Right atrium auricular region (tissue), 2 donors: ENCODE data around the gene PRKAR2B. TPM values are rescaled to one million over a fixed set of nuclear protein-coding genes. Genes with fewer than 3 reads are reported as not detected.

Experiments
- DNase-seq: peaks from one replicate; pipeline ENCODE4 v3.0.0-alpha.2; 2019; ENCODE audit warnings: low spot score
- H3K27ac ChIP-seq, 2 donors: fragments of 200-600 bp; sonication (generic); 1 replicate in 1 of 2; 2 replicates in 1 of 2; pipeline ENCODE4 v1.5.1; 2016 to 2019
- H3K27me3 ChIP-seq, 2 donors: fragments of 200-600 bp; sonication (generic); one replicate each; pipeline versions ENCODE4 v1.5.1 to v1.6.0; 2017 to 2019
- H3K36me3 ChIP-seq: fragments of 200-600 bp; sonication (generic); one replicate; pipeline ENCODE4 v1.5.1; 2016
- H3K4me1 ChIP-seq, 2 donors: fragments of 200-600 bp; sonication (generic); one replicate each; pipeline versions ENCODE4 v1.5.1 to v1.6.0; 2017 to 2019
- H3K4me3 ChIP-seq, 2 donors: fragments of 200-600 bp; sonication (generic); 1 replicate in 1 of 2; 2 replicates in 1 of 2; pipeline ENCODE4 v1.5.1; 2017 to 2019; ENCODE audit warnings: mild to moderate bottlenecking in 1 of 2, moderate library complexity in 1 of 2
- H3K9me3 ChIP-seq, 2 donors: fragments of 200-600 bp; sonication (generic); one replicate each; pipeline ENCODE4 v1.5.1; 2019
- total RNA-seq, 2 donors: library from RNA; depleted of rRNA; stranded (reverse); fragments of >200 nt; gene quantifications; one replicate each; pipeline ENCODE4 v1.1.0, GENCODE V29; 2016
- TF ChIP-seq, protein P1 (sequence below), 2 donors: fragments of 200-600 bp; sonication (generic); IDR thresholded peaks; one replicate each; pipeline ENCODE4 v1.5.1; 2019; ENCODE audit warnings: antibody characterized with exemption in 2 of 2

PRKAR2B gene
- total RNA-seq, 2 donors from 2014 or later: 30.1 to 30.4 TPM

DNA sequence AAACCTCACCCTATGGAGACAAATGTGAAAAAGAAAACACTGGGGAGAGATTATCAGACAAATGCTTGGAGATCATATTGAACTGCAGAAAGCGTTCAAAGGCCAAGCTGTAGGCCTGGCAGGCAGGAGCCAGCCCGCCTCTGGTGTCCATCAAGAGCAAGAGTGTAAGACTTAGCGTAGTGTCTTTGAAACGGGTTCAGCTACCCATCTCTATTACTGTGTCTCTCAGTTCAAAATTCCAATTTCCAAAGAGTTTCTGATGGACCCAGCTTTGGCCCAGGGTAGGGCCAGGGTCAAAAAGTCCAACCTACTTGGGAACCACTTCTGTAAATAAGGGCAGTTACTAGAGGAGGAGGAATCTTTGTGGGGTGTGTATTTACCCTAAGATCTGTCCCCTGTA is 78.9 kb downstream of the PRKAR2B start:
- Histone ChIP-seq H3K4me3 (no peak overlapping the region), H3K4me1 (peaks cover 0 to 12% of the 10 kb centered on the region in 2 donors), H3K27me3 (no peaks in the 10 kb centered on the region), H3K9me3 (no peaks in the 10 kb centered on the region), H3K27ac (no peak overlapping the region), H3K36me3 (no peaks in the 10 kb centered on the region)
- TF ChIP-seq, protein P1, sequence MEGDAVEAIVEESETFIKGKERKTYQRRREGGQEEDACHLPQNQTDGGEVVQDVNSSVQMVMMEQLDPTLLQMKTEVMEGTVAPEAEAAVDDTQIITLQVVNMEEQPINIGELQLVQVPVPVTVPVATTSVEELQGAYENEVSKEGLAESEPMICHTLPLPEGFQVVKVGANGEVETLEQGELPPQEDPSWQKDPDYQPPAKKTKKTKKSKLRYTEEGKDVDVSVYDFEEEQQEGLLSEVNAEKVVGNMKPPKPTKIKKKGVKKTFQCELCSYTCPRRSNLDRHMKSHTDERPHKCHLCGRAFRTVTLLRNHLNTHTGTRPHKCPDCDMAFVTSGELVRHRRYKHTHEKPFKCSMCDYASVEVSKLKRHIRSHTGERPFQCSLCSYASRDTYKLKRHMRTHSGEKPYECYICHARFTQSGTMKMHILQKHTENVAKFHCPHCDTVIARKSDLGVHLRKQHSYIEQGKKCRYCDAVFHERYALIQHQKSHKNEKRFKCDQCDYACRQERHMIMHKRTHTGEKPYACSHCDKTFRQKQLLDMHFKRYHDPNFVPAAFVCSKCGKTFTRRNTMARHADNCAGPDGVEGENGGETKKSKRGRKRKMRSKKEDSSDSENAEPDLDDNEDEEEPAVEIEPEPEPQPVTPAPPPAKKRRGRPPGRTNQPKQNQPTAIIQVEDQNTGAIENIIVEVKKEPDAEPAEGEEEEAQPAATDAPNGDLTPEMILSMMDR (IDR thresholded peaks at IDR 0.05): no peak
- DNase-seq: no peak

- Histone ChIP-seq H3K9me3 (no peaks in the 10 kb centered on the region), H3K36me3 (no peaks in the 10 kb centered on the region), H3K4me1 (no peaks in the 10 kb centered on the region), H3K27ac (no peak overlapping the region), H3K4me3 (no peak overlapping the region), H3K27me3 (no peaks in the 10 kb centered on the region)
- TF ChIP-seq, protein P1 (IDR thresholded peaks at IDR 0.05): no peak
- DNase-seq: no peak
Observed at GRCh38 chr7:107125475-107125874, 81.0 kb downstream of the PRKAR2B start.

DNA sequence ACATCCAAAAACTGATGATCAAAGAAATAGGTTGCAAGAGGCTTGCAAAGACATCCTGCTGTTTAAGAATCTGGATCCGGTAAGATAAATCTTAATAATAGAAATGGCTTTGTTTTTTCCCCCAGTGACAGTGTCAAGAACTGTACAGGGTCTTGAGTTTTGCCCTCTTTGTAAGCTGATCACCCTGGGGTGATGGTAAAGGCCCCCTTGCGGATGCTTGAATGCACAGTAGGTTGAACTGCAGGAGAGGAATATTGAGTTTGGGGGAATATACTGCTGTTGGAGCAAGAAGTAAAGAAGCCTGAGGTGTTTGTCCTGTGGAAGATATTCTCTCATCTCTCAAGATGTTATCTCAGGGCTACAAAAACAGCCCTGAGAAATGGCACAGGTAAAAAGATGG is 83.7 kb downstream of the PRKAR2B start:
- no peak for DNase-seq
- TF ChIP-seq, protein P1 (IDR thresholded peaks at IDR 0.05): no peak
- H3K36me3 ChIP-seq: no peaks in the 10 kb centered on the region
- H3K27me3 ChIP-seq: no peaks in the 10 kb centered on the region
- no peak overlapping the region for H3K4me3 ChIP-seq
- H3K9me3 ChIP-seq: no peaks in the 10 kb centered on the region
- H3K27ac ChIP-seq: no peak overlapping the region
- no peaks in the 10 kb centered on the region for H3K4me1 ChIP-seq

- Histone ChIP-seq H3K4me3 (no peak overlapping the region), H3K27me3 (no peaks in the 10 kb centered on the region), H3K27ac (no peak overlapping the region), H3K4me1 (no peaks in the 10 kb centered on the region), H3K36me3 (no peaks in the 10 kb centered on the region), H3K9me3 (no peaks in the 10 kb centered on the region)
- DNase-seq: no peak
- TF ChIP-seq, protein P1 (IDR thresholded peaks at IDR 0.05): no peak
Observed at GRCh38 chr7:107128748-107129147, 84.2 kb downstream of the PRKAR2B start.

GRCh38 chr7:107130487-107131220 is 86.1 kb downstream of the PRKAR2B start:
- no peaks in the 10 kb centered on the region for H3K4me1 ChIP-seq
- no peaks in the 10 kb centered on the region for H3K9me3 ChIP-seq
- H3K27ac ChIP-seq: no peak overlapping the region
- H3K4me3 ChIP-seq: no peak overlapping the region
- H3K27me3 ChIP-seq: no peaks in the 10 kb centered on the region
- DNase-seq: no peak
- TF ChIP-seq, protein P1 (IDR thresholded peaks at IDR 0.05): no peak
- no peaks in the 10 kb centered on the region for H3K36me3 ChIP-seq

DNA sequence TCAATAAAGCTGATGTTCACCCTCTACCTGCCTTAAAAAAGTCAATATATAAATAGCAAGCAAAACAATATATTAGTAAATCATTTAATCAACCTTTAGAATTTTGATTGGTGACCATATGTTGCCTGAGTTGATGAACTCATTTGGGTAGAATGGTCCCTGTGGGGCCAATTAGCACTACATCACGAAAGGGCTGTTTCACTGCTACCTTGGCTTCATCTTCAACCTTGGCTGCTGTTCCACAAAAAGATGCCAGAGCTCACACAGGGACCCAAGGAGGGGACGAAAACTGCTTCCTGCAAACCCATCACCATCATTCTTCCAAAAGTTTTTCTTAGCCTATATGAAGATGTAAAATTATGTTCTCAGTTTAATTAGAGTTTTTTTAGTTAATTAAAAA is 88.9 kb downstream of the PRKAR2B start:
- H3K9me3 ChIP-seq: no peaks in the 10 kb centered on the region
- no peaks in the 10 kb centered on the region for H3K36me3 ChIP-seq
- no peaks in the 10 kb centered on the region for H3K4me1 ChIP-seq
- TF ChIP-seq, protein P1 (IDR thresholded peaks at IDR 0.05): no peak
- H3K27ac ChIP-seq: no peak overlapping the region
- no peak overlapping the region for H3K4me3 ChIP-seq
- DNase-seq: no peak
- H3K27me3 ChIP-seq: no peaks in the 10 kb centered on the region
